CD4-positive, alpha-beta T cell (primary cell): ENCODE measurements around the gene MT1M. TPM values are rescaled to one million over a fixed set of nuclear protein-coding genes. Genes with fewer than 3 reads are reported as not detected.
A peak's percentile ranks its signal among the peaks of the same experiment; 100 is the strongest.

ENCODE experiments used
- ATAC-seq: fragments of 200-7000 bp; cut with Tn5 transposase; one replicate; pipeline ENCODE4 v1.10.0; 2022; ENCODE audit warnings: mild to moderate bottlenecking; ENCODE audit not compliant: poor library complexity
- CTCF ChIA-PET: fragments of 350-600 bp; sonication (Branson Sonifier 250); formaldehyde crosslinking; loops from one replicate; lab custom pipeline; 2021; ENCODE audit warnings: antibody characterized with exemption, inconsistent platforms; lab: Charles Lee
- POLR2A ChIA-PET: fragments of 350-600 bp; sonication (Branson Sonifier 250); formaldehyde crosslinking; loops from one replicate; lab custom pipeline; 2021; ENCODE audit warnings: antibody characterized with exemption, inconsistent platforms; lab: Charles Lee
- DNase-seq, 14 experiments: peaks; one replicate each; pipeline ENCODE4 v3.0.0-alpha.2; 2013 to 2020; ENCODE audit warnings: mixed read lengths in 2 of 14
- H3K27ac ChIP-seq, 2 donors: one replicate each; pipeline versions ENCODE4 v1.5.1 to v1.7.0; 2013; ENCODE audit warnings: low read length in 2 of 2, low read depth in 1 of 2, mild to moderate bottlenecking in 1 of 2
- H3K27me3 ChIP-seq, 2 experiments: 1 replicate in 1 of 2; 2 replicates in 1 of 2; pipeline versions ENCODE4 v1.6.1 to v1.7.0; 2013; ENCODE audit warnings: low read length in 2 of 2, control low read depth in 1 of 2, mild to moderate bottlenecking in 1 of 2, moderate library complexity in 1 of 2; ENCODE audit not compliant: insufficient read depth in 2 of 2, control insufficient read depth in 1 of 2
- H3K36me3 ChIP-seq: one replicate; pipeline ENCODE4 v1.6.1; 2013; ENCODE audit warnings: low read length, control low read depth; ENCODE audit not compliant: insufficient read depth
- H3K4me1 ChIP-seq: one replicate; pipeline ENCODE4 v1.6.1; 2013; ENCODE audit warnings: low read length, control low read depth; ENCODE audit not compliant: insufficient read depth
- H3K4me3 ChIP-seq: one replicate; pipeline ENCODE4 v1.5.1; 2013; ENCODE audit warnings: mild to moderate bottlenecking, low read length, moderate library complexity
- H3K9me3 ChIP-seq, 2 experiments: 1 replicate in 1 of 2; 2 replicates in 1 of 2; pipeline versions ENCODE4 v1.6.1 to v1.7.0; 2013; ENCODE audit warnings: low read length in 2 of 2, mild to moderate bottlenecking in 2 of 2, control low read depth in 1 of 2, moderate library complexity in 1 of 2; ENCODE audit not compliant: control insufficient read depth in 1 of 2, insufficient read depth in 1 of 2
- H3K27ac Mint-ChIP-seq: one replicate; pipeline ENCODE4 v1.8.0; 2020; ENCODE audit warnings: mixed read lengths
- H3K27me3 Mint-ChIP-seq: one replicate; pipeline ENCODE4 v1.8.0; 2021; ENCODE audit warnings: mixed read lengths
- H3K36me3 Mint-ChIP-seq: one replicate; pipeline ENCODE4 v1.8.0; 2021; ENCODE audit warnings: low read depth, mixed read lengths
- H3K4me1 Mint-ChIP-seq: one replicate; pipeline ENCODE4 v1.8.0; 2021; ENCODE audit warnings: low read depth, mixed read lengths
- H3K4me3 Mint-ChIP-seq: one replicate; pipeline ENCODE4 v1.8.0; 2020; ENCODE audit warnings: mild to moderate bottlenecking, mixed read lengths
- H3K9me3 Mint-ChIP-seq: one replicate; pipeline ENCODE4 v1.8.0; 2020; ENCODE audit warnings: mixed read lengths
- CTCF ChIP-seq: fragments of 200-600 bp; IDR thresholded peaks from one replicate; pipeline ENCODE4 v1.8.0; 2022; ENCODE audit warnings: antibody characterized with exemption, mild to moderate bottlenecking
- intact Hi-C, 2 experiments: fragments of 100-400 bp; cut with DNase I in 1 of 2; cut with micrococcal nuclease in 1 of 2; formaldehyde crosslinking; loops; one replicate each; pipeline versions ENCODE4 v1.15.1 to v1.9.0; 2023 to 2025; cut with DNase I, micrococcal nuclease
- total RNA-seq, 174 experiments: library from RNA in 2 of 174; stranded (reverse) in 2 of 174; gene quantifications; one replicate each; pipeline ENCODE4 v1.2.3 and lab custom pipeline; 2021 to 2026

MT1M gene
- total RNA-seq, 2 experiments from 2014 or later: not detected

DNA sequence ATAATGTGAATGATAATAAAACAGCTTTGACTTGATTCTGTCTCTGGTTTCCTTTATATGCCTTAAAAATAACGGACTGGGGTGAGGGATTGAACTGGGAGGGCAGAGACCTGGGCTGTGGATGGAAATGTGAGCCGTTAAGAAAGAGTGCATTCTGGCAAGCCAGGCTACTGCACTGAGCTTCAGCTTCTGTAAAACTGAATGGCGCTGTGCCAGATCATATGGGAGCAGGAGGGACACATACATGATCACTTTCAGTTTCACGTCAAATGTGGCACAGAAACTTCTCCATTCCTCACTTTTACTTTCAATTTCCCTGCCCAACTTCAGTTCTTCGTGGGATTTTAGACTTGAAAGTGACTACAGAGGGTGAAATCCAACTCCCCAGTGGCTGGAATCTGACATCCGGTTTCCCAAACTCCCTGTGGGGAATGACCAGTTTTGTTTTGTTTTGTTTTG, 23.0 kb upstream of the MT1M start:
- peak overlapping the region; percentile 96 for H3K27ac Mint-ChIP-seq
- TF ChIP-seq CTCF: no peak
- no peaks in the 10 kb centered on the region for H3K27me3 Mint-ChIP-seq
- no peaks in the 10 kb centered on the region for H3K36me3 Mint-ChIP-seq
- ChIA-PET POLR2A (interaction anchor here (0.8 to 3.7 kb wide), 8 partner anchors 9 to 99 kb away, joined by 4 to 26 read pairs (median 6); partner anchors contain the start of genes MT1E, MT1F and MT1X), CTCF (interaction anchor here (2.8 kb wide), 1 partner anchor 93 kb away, joined by 16 read pairs; no protein-coding TSS in a partner anchor)
- ATAC-seq (peak; percentile 45), DNase-seq (peak; percentile 52 to 93 (median 67))
- Histone ChIP-seq H3K4me1 (peaks cover 50% of the 10 kb centered on the region), H3K36me3 (no peaks in the 10 kb centered on the region), H3K27me3 (no peaks in the 10 kb centered on the region), H3K4me3 (peak overlapping the region; percentile 80), H3K27ac (peak overlapping the region; percentile 71 to 88), H3K9me3 (no peaks in the 10 kb centered on the region)
- peak overlapping the region; percentile 98 for H3K4me3 Mint-ChIP-seq
- peaks cover 57% of the 10 kb centered on the region for H3K4me1 Mint-ChIP-seq
- intact Hi-C loops: loop anchor here in 1 of 2 experiments (2.0 kb wide), 1 partner anchor 15 kb away; the partner anchor contains the start of gene MT1E
- H3K9me3 Mint-ChIP-seq: no peaks in the 10 kb centered on the region

DNA sequence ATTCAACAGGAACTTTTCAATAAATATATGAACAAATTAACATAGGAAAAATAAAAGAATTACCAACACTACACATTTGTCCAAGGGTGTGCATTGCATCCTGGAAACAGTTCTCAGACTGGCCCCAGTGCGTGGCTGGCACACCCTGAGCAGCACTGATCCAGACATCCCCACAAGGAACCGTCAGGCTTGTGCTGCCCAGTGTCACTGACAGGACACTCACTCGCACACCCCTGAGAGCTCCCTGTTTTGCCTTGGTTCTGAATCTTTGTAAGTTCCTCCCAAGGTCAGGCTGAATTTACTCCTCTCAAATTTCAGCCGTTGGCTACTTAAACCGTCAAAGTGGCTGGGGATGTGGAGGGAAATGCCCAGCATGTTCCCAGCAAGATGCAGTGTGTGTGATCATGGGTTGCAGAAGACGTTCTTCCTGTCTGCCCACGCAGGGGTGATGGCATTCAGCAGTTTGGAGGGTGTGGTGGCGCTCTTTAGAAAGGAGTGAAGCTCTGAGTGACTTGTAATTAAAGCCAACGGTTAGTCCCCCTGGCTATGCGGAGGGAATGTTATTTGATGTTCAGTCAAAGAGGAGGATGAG, 22.3 kb upstream of the MT1M start:
- Histone ChIP-seq H3K4me3 (peak overlapping the region; percentile 80), H3K27me3 (no peaks in the 10 kb centered on the region), H3K27ac (peak overlapping the region; percentile 71 to 88), H3K36me3 (no peaks in the 10 kb centered on the region), H3K4me1 (peaks cover 50% of the 10 kb centered on the region), H3K9me3 (no peaks in the 10 kb centered on the region)
- no peak for TF ChIP-seq CTCF
- Mint-ChIP-seq H3K4me1 (peaks cover 57% of the 10 kb centered on the region), H3K9me3 (no peaks in the 10 kb centered on the region), H3K4me3 (peak overlapping the region; percentile 98), H3K27me3 (no peaks in the 10 kb centered on the region), H3K27ac (peak overlapping the region; percentile 96), H3K36me3 (no peaks in the 10 kb centered on the region)
- DNase-seq (peak; percentile 17 to 91 (median 56)), ATAC-seq (peak; percentile 67)
- POLR2A ChIA-PET: interaction anchor here (0.8 to 3.7 kb wide), 9 partner anchors 9 to 99 kb away, joined by 3 to 26 read pairs (median 6); partner anchors contain the start of genes BBS2, MT1E, MT1F and MT1X
- CTCF ChIA-PET: interaction anchor here (2.8 kb wide), 1 partner anchor 92 kb away, joined by 16 read pairs; no protein-coding TSS in a partner anchor
- intact Hi-C loops: loop anchor here in 1 of 2 experiments (1.0 kb wide), 1 partner anchor 72 kb away; the partner anchor contains the start of gene MT1X

GRCh38 chr16:56610609-56611111, 21.8 kb upstream of the MT1M start:
- Mint-ChIP-seq H3K36me3 (no peaks in the 10 kb centered on the region), H3K4me1 (peaks cover 57% of the 10 kb centered on the region)
- POLR2A ChIA-PET: interaction anchor here (0.9 to 3.7 kb wide), 8 partner anchors 10 to 98 kb away, joined by 3 to 26 read pairs (median 6); partner anchors contain the start of genes BBS2, MT1E, MT1F and MT1X

More at GRCh38 chr16:56610609-56611111, 21.8 kb upstream of the MT1M start:
- Mint-ChIP-seq H3K4me3 (peak overlapping the region; percentile 98), H3K9me3 (no peaks in the 10 kb centered on the region), H3K27me3 (no peaks in the 10 kb centered on the region), H3K27ac (peak overlapping the region; percentile 96)
- CTCF ChIA-PET: interaction anchor here (2.8 kb wide), 1 partner anchor 91 kb away, joined by 16 read pairs; no protein-coding TSS in a partner anchor
- H3K9me3 ChIP-seq: no peaks in the 10 kb centered on the region
- no peaks in the 10 kb centered on the region for H3K36me3 ChIP-seq
- peaks cover 50% of the 10 kb centered on the region for H3K4me1 ChIP-seq
- no peaks in the 10 kb centered on the region for H3K27me3 ChIP-seq
- no peak for DNase-seq
- intact Hi-C loops: loop anchor here in 1 of 2 experiments (1.0 kb wide), 1 partner anchor 72 kb away; the partner anchor contains the start of gene MT1X
- ATAC-seq: peak; percentile 25
- peak overlapping the region; percentile 71 to 88 for H3K27ac ChIP-seq
- no peak for TF ChIP-seq CTCF
- H3K4me3 ChIP-seq: peak overlapping the region; percentile 80
